Endometrial microvascular endothelial cells (primary cell): ENCODE data around the gene SLC43A3. TPM values are rescaled to one million over a fixed set of nuclear protein-coding genes. Genes with fewer than 3 reads are reported as not detected.
"Not testable (repeated sequence)": the region's sequence is repeated elsewhere in the genome, so short reads cannot be mapped to it uniquely, and the experiment has no call there.

Source experiments
- in situ Hi-C: cut with HindIII; loops from 2 replicates; pipeline ENCODE4 v1.10.0; 2017; ENCODE audit warnings: low sequenced_read_pairs, low pct_unique_long_range_greater_than_20kb; ENCODE audit errors: inconsistent ontology term
- total RNA-seq: library from RNA; depleted of rRNA; stranded (reverse); fragments of >200 nt; gene quantifications from one replicate; pipeline ENCODE4 v1.2.3, GENCODE V29; 2015; ENCODE audit errors: inconsistent ontology term

The SLC43A3 gene
- total RNA-seq, 1 donor from 2014 or later: 122 TPM

GRCh38 chr11:57414612-57415212 lies 12.2 kb downstream of the SLC43A3 start:
- in situ Hi-C loops: no loop called here

GRCh38 chr11:57413681-57414080 lies 13.2 kb downstream of the SLC43A3 start:
- in situ Hi-C loops: no loop called here

GRCh38 chr11:57410287-57410686 lies 16.6 kb downstream of the SLC43A3 start:
- in situ Hi-C loops: no loop called here

- in situ Hi-C loops: no loop called here
These were observed 17.4 kb downstream of the SLC43A3 start for GRCh38 chr11:57409321-57410100.

GRCh38 chr11:57408771-57409170 lies 18.1 kb downstream of the SLC43A3 start:
- in situ Hi-C loops: no loop called here

GRCh38 chr11:57407941-57408475 lies 18.9 kb downstream of the SLC43A3 start:
- in situ Hi-C loops: no loop called here

- in situ Hi-C loops: no loop called here
These were observed 19.7 kb downstream of the SLC43A3 start for GRCh38 chr11:57407010-57407920.

GRCh38 chr11:57406337-57406904 lies 20.5 kb downstream of the SLC43A3 start:
- in situ Hi-C loops: no loop called here

GRCh38 chr11:57405271-57405860 lies 21.6 kb downstream of the SLC43A3 start:
- in situ Hi-C loops: no loop called here

GRCh38 chr11:57403802-57404147 lies 23.1 kb downstream of the SLC43A3 start:
- in situ Hi-C loops: no loop called here

- in situ Hi-C loops: not testable (repeated sequence)
These were observed 23.7 kb downstream of the SLC43A3 start for GRCh38 chr11:57403003-57403801.

- in situ Hi-C loops: no loop called here
These were observed 24.5 kb downstream of the SLC43A3 start for GRCh38 chr11:57402188-57403002.

- in situ Hi-C loops: no loop called here
These were observed 26.8 kb downstream of the SLC43A3 start for GRCh38 chr11:57399972-57400578.

GRCh38 chr11:57399221-57399620 lies 27.7 kb downstream of the SLC43A3 start:
- in situ Hi-C loops: no loop called here

GRCh38 chr11:57397394-57397990 lies 29.4 kb downstream of the SLC43A3 start:
- in situ Hi-C loops: no loop called here

GRCh38 chr11:57396744-57397143 lies 30.2 kb downstream of the SLC43A3 start:
- in situ Hi-C loops: no loop called here
